Spleen (tissue), 11 donors: ENCODE measurements around the gene PRELID3B. TPM values are rescaled to one million over a fixed set of nuclear protein-coding genes. Genes with fewer than 3 reads are reported as not detected.

Experiments
- DNase-seq: peaks from one replicate; pipeline ENCODE4 v3.0.0-alpha.2; 2020
- H3K27ac ChIP-seq, 8 donors: fragments of 200-600 bp; sonication (generic) in 7 of 8; 1 replicate in 4 of 8; 2 replicates in 4 of 8; pipeline versions ENCODE4 v1.5.0 to v1.8.0; 2016 to 2021; ENCODE audit warnings: inconsistent platforms in 4 of 8, mild to moderate bottlenecking in 4 of 8, moderate library complexity in 1 of 8
- H3K27me3 ChIP-seq, 7 donors: fragments of 200-600 bp; sonication (generic) in 6 of 7; replicated peaks in 1 of 7; 1 replicate in 4 of 7; 2 replicates in 3 of 7; pipeline versions ENCODE4 v1.5.0 to v1.8.0; 2016 to 2021; ENCODE audit warnings: inconsistent platforms in 3 of 7, mild to moderate bottlenecking in 1 of 7
- H3K36me3 ChIP-seq, 6 donors: fragments of 200-600 bp; sonication (generic) in 5 of 6; 1 replicate in 4 of 6; 2 replicates in 2 of 6; pipeline versions ENCODE4 v1.5.0 to v1.8.0; 2016 to 2021; ENCODE audit warnings: inconsistent platforms in 2 of 6
- H3K4me1 ChIP-seq, 6 donors: fragments of 200-600 bp; sonication (generic) in 5 of 6; 1 replicate in 3 of 6; 2 replicates in 3 of 6; pipeline versions ENCODE4 v1.5.0 to v1.8.0; 2016 to 2021; ENCODE audit warnings: inconsistent platforms in 3 of 6
- H3K4me3 ChIP-seq, 8 donors: fragments of 200-600 bp; sonication (generic) in 7 of 8; 1 replicate in 4 of 8; 2 replicates in 4 of 8; pipeline versions ENCODE4 v1.5.0 to v1.8.0; 2016 to 2021; ENCODE audit warnings: inconsistent platforms in 4 of 8, mild to moderate bottlenecking in 4 of 8, moderate library complexity in 2 of 8
- H3K9me3 ChIP-seq, 8 donors: fragments of 200-600 bp; sonication (generic) in 7 of 8; 1 replicate in 4 of 8; 2 replicates in 4 of 8; pipeline versions ENCODE4 v1.5.0 to v1.8.0; 2016 to 2021; ENCODE audit warnings: inconsistent platforms in 4 of 8
- CTCF ChIP-seq, 11 experiments: fragments of 200-600 bp in 7 of 11; fragments of 450-650 bp in 4 of 11; sonication (generic) in 4 of 11; IDR thresholded peaks in 8 of 11; conservative IDR thresholded peaks in 3 of 11; 1 replicate in 7 of 11; 2 replicates in 4 of 11; pipeline versions ENCODE4 v1.4.0 to v1.8.0; 2016 to 2021; ENCODE audit warnings: antibody characterized with exemption in 11 of 11, inconsistent platforms in 4 of 11, mild to moderate bottlenecking in 1 of 11
- POLR2A ChIP-seq, 3 donors: fragments of 450-650 bp; IDR thresholded peaks; one replicate each; pipeline ENCODE4 v1.5.1; 2017; ENCODE audit warnings: antibody characterized with exemption in 3 of 3, mild to moderate bottlenecking in 1 of 3
- POLR2AphosphoS5 ChIP-seq, 3 donors: sonication (generic); formaldehyde crosslinking; IDR thresholded peaks; one replicate each; pipeline ENCODE4 v1.5.1; 2017; ENCODE audit warnings: antibody characterized with exemption in 3 of 3
- WGBS, 5 donors: extraction: QIAGEN DNeasy Blood & Tissue Kit in 3 of 5; methylation state at CpG; one replicate each; pipeline versions ENCODE4 v1.1.5 to v1.1.7; 2013 to 2018; 5-methylcytosine and 5-hydroxymethylcytosine counted together
- intact Hi-C: fragments of 100-400 bp; cut with DNase I; formaldehyde crosslinking; loops from one replicate; pipeline ENCODE4 v1.15.0; 2023; ENCODE audit warnings: low total_unique reads
- polyA plus RNA-seq, 3 donors: library from polyadenylated mRNA; stranded (reverse); fragments of 200-250 nt; gene quantifications; one replicate each; pipeline ENCODE4 v1.2.1, GENCODE V29; 2013
- total RNA-seq, 7 donors: library from RNA; depleted of rRNA in 3 of 7; stranded (reverse); fragments of >200 nt in 3 of 7; fragmentation: NEBNext Ultra II Directional in 4 of 7; extraction: Animal tissue kit (Norgen Biotek cat#: 25700) in 4 of 7; gene quantifications; one replicate each; pipeline versions ENCODE4 v1.1.0 to v1.2.1, GENCODE V29; 2016 to 2021
- donor health status: healthy with polysubstance abuse.
- donor health status: DM: no; HTN: no; CAD: no; lungs with moderate emphysema.
- donor health status: DM: no; HTN: no; CAD: no.
- donor health status: Bipolar disorder and iron deficiency.
- donor health status: healthy.
- donor health status: DM: no; HTN: no; CAD: no.
- donor health status: DM: yes; HTN: yes; CAD: no.

PRELID3B gene
- total and polyA plus RNA-seq, 10 donors, result 20.6 to 46.8 (median 40.5) TPM

GRCh38 chr20:58986286-58986967 lies 56.2 kb downstream of the PRELID3B start:
- Histone ChIP-seq H3K27ac (no peak overlapping the region), H3K9me3 (no peaks in the 10 kb centered on the region), H3K4me3 (no peak overlapping the region), H3K36me3 (peaks cover 0 to 58% (median 54%) of the 10 kb centered on the region in 6 donors), H3K4me1 (peaks cover 25 to 64% (median 56%) of the 10 kb centered on the region in 6 donors), H3K27me3 (no peaks in the 10 kb centered on the region)
- TF ChIP-seq POLR2A (IDR thresholded peaks at IDR 0.05), result no peak
- TF ChIP-seq POLR2AphosphoS5 (IDR thresholded peaks at IDR 0.05), result no peak
- no peak for TF ChIP-seq CTCF (IDR thresholded peaks at IDR 0.05 in 8 of 11, conservative IDR thresholded peaks at IDR 0.05 in 3 of 11)
- DNase-seq, result peak; percentile 34
- WGBS, 5 donors, result 85 to 93% (median 87%) methylated on average over 9 of the region's 9 CpGs
- intact Hi-C loops, result loop anchor here (10.0 kb wide), 1 partner anchor 48 kb away; the partner anchor contains the start of gene ATP5F1E

- 63 to 82% (median 74%) methylated on average over 5 of the region's 5 CpGs for WGBS, 5 donors
- TF ChIP-seq POLR2AphosphoS5 (IDR thresholded peaks at IDR 0.05) (peak in 1 of 3 donors; percentile 15), CTCF (IDR thresholded peaks at IDR 0.05 in 8 of 11, conservative IDR thresholded peaks at IDR 0.05 in 3 of 11) (no peak)
- Histone ChIP-seq H3K27ac (peak overlapping the region in 2 of 8 donors; percentile 8 to 18), H3K4me1 (peaks cover 25 to 66% (median 57%) of the 10 kb centered on the region in 6 donors), H3K9me3 (no peaks in the 10 kb centered on the region), H3K36me3 (peaks cover 0 to 51% (median 47%) of the 10 kb centered on the region in 6 donors), H3K27me3 (no peaks in the 10 kb centered on the region), H3K4me3 (no peak overlapping the region)
- DNase-seq, result no peak
- intact Hi-C loops, result loop anchor here (10.0 kb wide), 1 partner anchor 49 kb away; the partner anchor contains the start of gene ATP5F1E
Observed at GRCh38 chr20:58985656-58986055, 56.9 kb downstream of the PRELID3B start.

- intact Hi-C loops, result loop anchor here (10.0 kb wide), 1 partner anchor 50 kb away; the partner anchor contains the start of gene ATP5F1E
- Histone ChIP-seq H3K4me3 (no peak overlapping the region), H3K27ac (peak overlapping the region in 1 of 8 donors; percentile 22), H3K36me3 (peaks cover 0 to 41% (median 37%) of the 10 kb centered on the region in 6 donors), H3K9me3 (no peaks in the 10 kb centered on the region), H3K4me1 (peaks cover 25 to 70% (median 61%) of the 10 kb centered on the region in 6 donors), H3K27me3 (no peaks in the 10 kb centered on the region)
- no peak for DNase-seq
- TF ChIP-seq POLR2A (IDR thresholded peaks at IDR 0.05) (no peak), POLR2AphosphoS5 (IDR thresholded peaks at IDR 0.05) (no peak)
- WGBS, 5 donors, result 91 to 97% (median 94%) methylated on average over 6 of the region's 6 CpGs
Observed at GRCh38 chr20:58984691-58985090, 57.9 kb downstream of the PRELID3B start.

Other genes starting within 250 kb of the PRELID3B start
- gene GNAS-AS1, start 191.9 kb downstream of the PRELID3B start, total RNA-seq, result 1 to 10 TPM in 2 of 7 donors, under 1 TPM in 3, not detected in 2; 0.44 to 1.1 (median 0.70) TPM
- under 1 TPM; 0.18 to 0.32 (median 0.22) TPM for gene GNAS-AS1, start 191.9 kb downstream of the PRELID3B start, polyA plus RNA-seq
- gene GNAS, start 190.1 kb downstream of the PRELID3B start, total RNA-seq, result 100 to 1,000 TPM; 745 to 849 (median 769) TPM
- gene GNAS, start 190.1 kb downstream of the PRELID3B start, polyA plus RNA-seq, result 100 to 1,000 TPM; 722 to 854 (median 771) TPM
- gene NELFCD, start 61.5 kb downstream of the PRELID3B start, total RNA-seq, result 10 to 100 TPM; 56.1 to 78.3 (median 61.1) TPM
- 10 to 100 TPM; 38.4 to 58.3 (median 56.9) TPM for gene NELFCD, start 61.5 kb downstream of the PRELID3B start, polyA plus RNA-seq
- 100 to 1,000 TPM; 198 to 286 (median 238) TPM for gene CTSZ, start 35.5 kb downstream of the PRELID3B start, total RNA-seq
- gene CTSZ, start 35.5 kb downstream of the PRELID3B start, polyA plus RNA-seq, result 100 to 1,000 TPM; 202 to 276 (median 223) TPM
- 10 to 100 TPM; 15.1 to 34.3 (median 26.6) TPM for gene TUBB1, start 23.4 kb downstream of the PRELID3B start, total RNA-seq
- gene TUBB1, start 23.4 kb downstream of the PRELID3B start, polyA plus RNA-seq, result 1 to 10 TPM in 1 of 3 donors, under 1 TPM in 2; 0.63 to 1.6 (median 0.93) TPM
- gene ATP5F1E, start 10.5 kb downstream of the PRELID3B start, total RNA-seq, result 10 to 100 TPM; 24.2 to 67.9 (median 63.4) TPM
- gene ATP5F1E, start 10.5 kb downstream of the PRELID3B start, polyA plus RNA-seq, result 10 to 100 TPM; 59.8 to 71.1 (median 69.1) TPM
- gene ZNF831, start 121.0 kb upstream of the PRELID3B start, total RNA-seq, result 10 to 100 TPM in 5 of 7 donors, 1 to 10 TPM in 2; 7.8 to 29.2 (median 14.6) TPM
- 1 to 10 TPM; 1.2 to 3.5 (median 1.7) TPM for gene ZNF831, start 121.0 kb upstream of the PRELID3B start, polyA plus RNA-seq